H1 (cell line): ENCODE results near the gene MVK. TPM values are rescaled to one million over a fixed set of nuclear protein-coding genes. Genes with fewer than 3 reads are reported as not detected.

Experiments used
- CTCF ChIA-PET: fragments of 300-600 bp; sonication (Branson Sonifier 250); formaldehyde crosslinking; loops from one replicate; lab custom pipeline; 2021; ENCODE audit not compliant: partially characterized antibody; lab: Charles Lee
- POLR2A ChIA-PET: fragments of 300-600 bp; sonication (Branson Sonifier 250); formaldehyde crosslinking; loops from one replicate; lab custom pipeline; 2021; ENCODE audit warnings: inconsistent platforms; ENCODE audit not compliant: partially characterized antibody; lab: Charles Lee
- DNase-seq, 2 experiments: peaks; one replicate each; pipeline versions ENCODE4 v3.0.0 to v3.0.0-alpha.2; 2010 to 2022; ENCODE audit warnings: low spot score in 2 of 2, low read depth in 1 of 2, mixed read lengths in 1 of 2
- FAIRE-seq: peaks from 2 replicates; lab custom pipeline; 2011; peaks lifted over from hg19 to GRCh38; lab: Jason Lieb, UNC
- H2AFZ ChIP-seq: 2 replicates; pipeline ENCODE4 v1.8.1; 2012; ENCODE audit warnings: low read length, inconsistent platforms
- H2AK5ac ChIP-seq: 2 replicates; pipeline ENCODE4 v1.6.1; 2013; ENCODE audit warnings: low read depth, low read length
- H2BK120ac ChIP-seq: replicated peaks from 2 replicates; pipeline ENCODE3; 2013; ENCODE audit warnings: low read depth, low read length, inconsistent platforms
- H2BK12ac ChIP-seq: 2 replicates; pipeline ENCODE4 v1.6.1; 2013; ENCODE audit warnings: low read depth, low read length
- H2BK15ac ChIP-seq: 2 replicates; pipeline ENCODE4 v1.6.1; 2013; ENCODE audit warnings: low read length
- H2BK20ac ChIP-seq: 2 replicates; pipeline ENCODE4 v1.6.1; 2013; ENCODE audit warnings: low read length
- H2BK5ac ChIP-seq: 2 replicates; pipeline ENCODE4 v1.6.1; 2013; ENCODE audit warnings: low read depth, low read length
- H3K14ac ChIP-seq: 2 replicates; pipeline ENCODE4 v1.6.1; 2013; ENCODE audit warnings: inconsistent platforms; ENCODE audit not compliant: insufficient read length
- H3K18ac ChIP-seq: 2 replicates; pipeline ENCODE4 v1.6.1; 2013; ENCODE audit warnings: low read length; ENCODE audit errors: extremely low read depth
- H3K23ac ChIP-seq: 2 replicates; pipeline ENCODE4 v1.6.1; 2013; ENCODE audit warnings: inconsistent platforms; ENCODE audit not compliant: insufficient read length
- H3K23me2 ChIP-seq: 2 replicates; pipeline ENCODE4 v1.6.1; 2013; ENCODE audit warnings: low read depth, low read length
- H3K27ac ChIP-seq: 2 replicates; pipeline ENCODE4 v1.6.1; 2011; ENCODE audit warnings: low read depth, low read length, inconsistent platforms
- H3K27me3 ChIP-seq, 4 experiments: replicated peaks in 1 of 4; 1 replicate in 1 of 4; 2 replicates in 3 of 4; pipeline versions ENCODE4 v1.6.1 to v1.8.1; 2011 to 2013; ENCODE audit warnings: low read length in 3 of 4, mild to moderate bottlenecking in 3 of 4, inconsistent platforms in 2 of 4, mixed read lengths in 2 of 4, moderate library complexity in 1 of 4; ENCODE audit not compliant: control insufficient read depth in 3 of 4, insufficient read depth in 3 of 4; ENCODE audit errors: extremely low read depth in 1 of 4
- H3K36me3 ChIP-seq, 4 experiments: 2 replicates each; pipeline versions ENCODE4 v1.6.1 to v1.8.1; 2011 to 2013; ENCODE audit warnings: mild to moderate bottlenecking in 4 of 4, low read length in 3 of 4, moderate library complexity in 2 of 4, control low read depth in 1 of 4, inconsistent platforms in 1 of 4; ENCODE audit not compliant: insufficient read depth in 4 of 4, control insufficient read depth in 2 of 4
- H3K4ac ChIP-seq: replicated peaks from 2 replicates; pipeline ENCODE3; 2013; ENCODE audit warnings: low read length, low read depth, mixed read lengths, inconsistent platforms; ENCODE audit not compliant: insufficient read length
- H3K4me1 ChIP-seq, 4 experiments: replicated peaks in 1 of 4; 1 replicate in 1 of 4; 2 replicates in 3 of 4; pipeline versions ENCODE4 v1.6.1 to v1.8.1; 2011 to 2013; ENCODE audit warnings: low read length in 3 of 4, inconsistent platforms in 2 of 4, mixed read lengths in 1 of 4; ENCODE audit not compliant: insufficient read depth in 4 of 4, control insufficient read depth in 3 of 4
- H3K4me2 ChIP-seq, 2 experiments: 2 replicates each; pipeline versions ENCODE4 v1.6.1 to v1.8.1; 2011 to 2013; ENCODE audit warnings: low read depth in 2 of 2, low read length in 2 of 2, control low read depth in 1 of 2, inconsistent platforms in 1 of 2, mild to moderate bottlenecking in 1 of 2; ENCODE audit not compliant: insufficient read depth in 1 of 2
- H3K4me3 ChIP-seq, 4 experiments: fragments of 200-600, 300-600 bp in 1 of 4; sonication (generic), shearing (Covaris generic), sonication (Bioruptor Twin) in 1 of 4; 2 replicates each; pipeline versions ENCODE4 v1.5.1 to v1.8.1; 2011 to 2016; ENCODE audit warnings: low read length in 4 of 4, low read depth in 3 of 4, control low read depth in 2 of 4, inconsistent platforms in 2 of 4, mild to moderate bottlenecking in 2 of 4, mixed read lengths in 1 of 4, moderate library complexity in 1 of 4; ENCODE audit not compliant: insufficient read depth in 2 of 4; ENCODE audit errors: extremely low read depth in 1 of 4
- H3K56ac ChIP-seq: replicated peaks from 2 replicates; pipeline ENCODE3; 2013; ENCODE audit warnings: low read depth, mild to moderate bottlenecking, mixed read lengths, low read length, inconsistent platforms; ENCODE audit not compliant: insufficient read length
- H3K79me1 ChIP-seq: 2 replicates; pipeline ENCODE4 v1.6.1; 2013; ENCODE audit warnings: low read depth, low read length, control low read depth
- H3K79me2 ChIP-seq, 2 experiments: 2 replicates each; pipeline versions ENCODE4 v1.6.1 to v1.8.1; 2012 to 2013; ENCODE audit warnings: low read length in 2 of 2, mild to moderate bottlenecking in 2 of 2, inconsistent platforms in 1 of 2; ENCODE audit not compliant: insufficient read depth in 2 of 2, control insufficient read depth in 1 of 2
- H3K9ac ChIP-seq, 4 experiments: replicated peaks in 1 of 4; 1 replicate in 1 of 4; 2 replicates in 3 of 4; pipeline versions ENCODE4 v1.6.1 to v1.8.1; 2011 to 2013; ENCODE audit warnings: low read depth in 3 of 4, low read length in 3 of 4, control low read depth in 2 of 4, mild to moderate bottlenecking in 2 of 4, moderate library complexity in 2 of 4, inconsistent platforms in 1 of 4; ENCODE audit errors: extremely low read depth in 1 of 4
- H3K9me3 ChIP-seq, 2 experiments: 2 replicates each; pipeline versions ENCODE4 v1.6.1 to v1.8.1; 2012 to 2013; ENCODE audit warnings: mild to moderate bottlenecking in 2 of 2, moderate library complexity in 2 of 2, control low read depth in 1 of 2, inconsistent platforms in 1 of 2, low read depth in 1 of 2, low read length in 1 of 2, mixed read lengths in 1 of 2; ENCODE audit not compliant: insufficient read depth in 2 of 2
- H4K20me1 ChIP-seq, 2 experiments: replicated peaks in 1 of 2; 2 replicates each; pipeline versions ENCODE3 to v1.8.1; 2011 to 2013; ENCODE audit warnings: inconsistent platforms in 2 of 2, low read length in 2 of 2, mild to moderate bottlenecking in 1 of 2; ENCODE audit not compliant: insufficient read depth in 2 of 2, control insufficient read depth in 1 of 2
- H4K5ac ChIP-seq: 2 replicates; pipeline ENCODE4 v1.6.1; 2013; ENCODE audit warnings: low read length, low read depth, mixed read lengths, inconsistent platforms; ENCODE audit not compliant: insufficient read length
- H4K8ac ChIP-seq: 2 replicates; pipeline ENCODE4 v1.8.0; 2013; ENCODE audit warnings: mild to moderate bottlenecking, moderate library complexity, low read length, inconsistent platforms; ENCODE audit not compliant: insufficient read depth; ENCODE audit errors: extremely low read depth
- H4K91ac ChIP-seq: replicated peaks from 2 replicates; pipeline ENCODE3; 2013; ENCODE audit warnings: low read length, mixed read lengths, inconsistent platforms; ENCODE audit not compliant: insufficient read length
- CBX5 ChIP-seq: fragments of 300-800, 300-1000 bp; sonication (generic); IDR thresholded peaks from 2 replicates; pipeline ENCODE4 v1.7.1; 2016; ENCODE audit warnings: antibody characterized with exemption, low read length, low read depth
- CTBP2 ChIP-seq: IDR thresholded peaks from 2 replicates; pipeline ENCODE4 v1.7.0; 2011; ENCODE audit warnings: borderline replicate concordance, mild to moderate bottlenecking, moderate library complexity, mixed read lengths, low read length; ENCODE audit not compliant: insufficient read depth, insufficient read length
- EGR1 ChIP-seq: IDR thresholded peaks from 2 replicates; pipeline ENCODE4 v1.6.1; 2011; ENCODE audit warnings: low read depth, low read length, borderline replicate concordance
- EZH2 ChIP-seq: fragments of 200-600 bp; sonication (generic); IDR thresholded peaks from 2 replicates; pipeline ENCODE4 v1.7.1; 2012; ENCODE audit warnings: low read depth, mild to moderate bottlenecking, moderate library complexity, low read length, inconsistent platforms; ENCODE audit not compliant: severe bottlenecking
- JUND ChIP-seq: IDR thresholded peaks from 2 replicates; pipeline ENCODE4 v1.6.1; 2011; ENCODE audit warnings: mild to moderate bottlenecking, improper control_type of control experiment, low read length
- RNF2 ChIP-seq: fragments of 200-900, 300-1000 bp; sonication (generic); IDR thresholded peaks from 2 replicates; pipeline ENCODE4 v1.7.1; 2016; ENCODE audit warnings: borderline replicate concordance, low read depth, mild to moderate bottlenecking, antibody characterized with exemption, low read length; ENCODE audit not compliant: poor library complexity, severe bottlenecking; ENCODE audit errors: missing control alignments
- SUZ12 ChIP-seq: fragments of 200-600 bp; sonication (generic); IDR thresholded peaks from 2 replicates; pipeline ENCODE4 v1.6.1; 2012; ENCODE audit warnings: mild to moderate bottlenecking, inconsistent platforms, low read length, moderate library complexity, mixed read lengths
- TAF1 ChIP-seq: IDR thresholded peaks from 2 replicates; pipeline ENCODE4 v1.6.1; 2011; ENCODE audit warnings: mild to moderate bottlenecking, low read depth, low read length
- TCF12 ChIP-seq: IDR thresholded peaks from 2 replicates; pipeline ENCODE4 v1.6.1; 2011; ENCODE audit warnings: low read depth, mild to moderate bottlenecking, low read length
- TEAD4 ChIP-seq: IDR thresholded peaks from 2 replicates; pipeline ENCODE4 v1.6.1; 2012; ENCODE audit warnings: low read depth, low read length, inconsistent platforms, mixed read lengths
- WGBS, 2 experiments: shearing (Covaris generic) in 1 of 2; methylation state at CpG; one replicate each; pipeline versions ENCODE4 v1.1.6 to v1.1.7; 2013 to 2015; ENCODE audit warnings: low lambda C conversion rate in 2 of 2, mixed read lengths in 2 of 2, inconsistent platforms in 1 of 2, low coverage in 1 of 2, missing lambda C conversion rate in 1 of 2; ENCODE audit not compliant: insufficient replicate concordance in 2 of 2, insufficient coverage in 1 of 2, insufficient read length in 1 of 2; ENCODE audit errors: extremely low coverage in 1 of 2, missing lambda C conversion rate in 1 of 2; 5-methylcytosine and 5-hydroxymethylcytosine counted together
- polyA plus RNA-seq, 7 experiments: library from polyadenylated mRNA; depleted of rRNA in 3 of 7; stranded (reverse) in 5 of 7; unstranded in 2 of 7; fragments of >200 nt in 5 of 7; fragments of 200-250 nt in 2 of 7; gene quantifications; 1 replicate in 5 of 7; 2 replicates in 1 of 7; 4 replicates in 1 of 7; pipeline versions ENCODE4 v1.2.1 to v1.2.3, GENCODE V29; 2011 to 2013; ENCODE audit warnings: missing spikeins in 2 of 7, mixed read lengths in 2 of 7
- total RNA-seq: library from RNA; stranded (reverse); fragmentation: NEBNext Ultra II Directional; extraction: Animal tissue kit (Norgen Biotek cat#: 25700); gene quantifications from 2 replicates; pipeline ENCODE4 v1.2.1, GENCODE V29; 2021
- TF ChIP-seq, protein P1 (sequence below): IDR thresholded peaks from 2 replicates; pipeline ENCODE4 v1.6.1; 2012; ENCODE audit warnings: inconsistent platforms

Gene MVK
- total and polyA plus RNA-seq, 2 of the 8 experiments (the other 6 are each of a cell fraction or from before 2014, with no cell fraction given): 15.7 to 20.9 TPM

DNA sequence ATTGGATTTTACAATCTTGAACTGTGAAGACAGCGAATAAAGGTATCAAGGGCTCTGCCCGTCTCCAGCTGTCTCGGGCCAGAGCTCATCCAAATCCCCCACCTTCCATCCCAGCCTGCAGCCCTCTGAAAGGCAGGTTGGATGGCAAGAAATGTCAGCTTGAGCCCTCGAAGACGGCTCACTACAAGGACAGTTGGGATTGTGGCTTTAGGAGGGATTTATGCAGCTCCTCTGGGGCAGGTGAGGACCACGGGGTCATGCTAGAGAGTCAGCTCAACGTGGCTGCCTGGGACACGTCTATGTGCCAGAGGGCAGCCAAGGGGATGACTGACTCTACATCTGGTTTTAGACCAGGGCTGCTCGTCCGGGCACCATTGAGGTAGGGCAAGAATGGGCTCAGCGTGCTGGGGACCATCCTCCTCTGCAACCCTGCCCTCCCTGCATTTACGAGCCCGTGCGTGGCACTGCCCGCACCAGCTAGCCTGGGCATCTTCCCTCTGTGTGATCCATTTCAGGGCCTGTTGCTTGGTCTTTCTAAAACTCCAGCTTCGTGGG is 16.2 kb downstream of the MVK start:
- Histone ChIP-seq H3K9me3 (no peaks in the 10 kb centered on the region), H3K36me3 (peaks cover 0 to 16% (median 9%) of the 10 kb centered on the region in 4 experiments; a peak in 5 of 8 replicates), H3K4me1 (no peaks in the 10 kb centered on the region), H3K4me2 (no peak overlapping the region), H2BK12ac (no peak overlapping the region), H4K91ac (no peak overlapping the region), H2BK120ac (no peak overlapping the region), H3K23ac (no peak overlapping the region), H3K14ac (no peak overlapping the region)
- CTCF ChIA-PET: interaction anchor here (0.6 to 2.0 kb wide), 10 partner anchors 8 to 215 kb away, joined by 3 to 8 read pairs (median 3); no protein-coding TSS in a partner anchor
- no peak for FAIRE-seq
- no peak for DNase-seq
- TF ChIP-seq CTBP2: no peak
- TF ChIP-seq RNF2: no peak
- TF ChIP-seq TEAD4: no peak
- no peak for TF ChIP-seq TCF12
- TF ChIP-seq EGR1: no peak
- TF ChIP-seq, protein P1, sequence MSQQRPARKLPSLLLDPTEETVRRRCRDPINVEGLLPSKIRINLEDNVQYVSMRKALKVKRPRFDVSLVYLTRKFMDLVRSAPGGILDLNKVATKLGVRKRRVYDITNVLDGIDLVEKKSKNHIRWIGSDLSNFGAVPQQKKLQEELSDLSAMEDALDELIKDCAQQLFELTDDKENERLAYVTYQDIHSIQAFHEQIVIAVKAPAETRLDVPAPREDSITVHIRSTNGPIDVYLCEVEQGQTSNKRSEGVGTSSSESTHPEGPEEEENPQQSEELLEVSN: no peak
- TF ChIP-seq CBX5: no peak
- no peak for TF ChIP-seq TAF1
- no peak for TF ChIP-seq JUND
- no peak for TF ChIP-seq EZH2
- TF ChIP-seq SUZ12: no peak
- TF ChIP-seq, all 59 proteins: peak for 0
- H3K4me3 ChIP-seq: no peak overlapping the region
- no peaks in the 10 kb centered on the region for H3K23me2 ChIP-seq
- H4K20me1 ChIP-seq: peaks cover 0 to 2% of the 10 kb centered on the region in 2 experiments
- H3K79me2 ChIP-seq: no peaks in the 10 kb centered on the region
- H2BK5ac ChIP-seq: no peak overlapping the region
- no peak overlapping the region for H4K5ac ChIP-seq
- no peak overlapping the region for H2BK20ac ChIP-seq
- POLR2A ChIA-PET: interaction anchor here (1.8 kb wide), 1 partner anchor 8 kb away, joined by 5 read pairs; no protein-coding TSS in a partner anchor
- H3K27me3 ChIP-seq: no peaks in the 10 kb centered on the region
- no peak overlapping the region for H3K4ac ChIP-seq
- no peak overlapping the region for H2BK15ac ChIP-seq
- H3K9ac ChIP-seq: no peak overlapping the region
- H3K79me1 ChIP-seq: no peaks in the 10 kb centered on the region; the same call in 1 of the 2 replicates
- H4K8ac ChIP-seq: no peak overlapping the region
- no peak overlapping the region for H2AFZ ChIP-seq
- no peak overlapping the region for H3K56ac ChIP-seq
- H3K18ac ChIP-seq: no peak overlapping the region
- H2AK5ac ChIP-seq: no peak overlapping the region
- no peak overlapping the region for H3K27ac ChIP-seq
- 93% methylated on average over 16 of the region's 16 CpGs; no CpG with 5 or more reads in 1 of the 2 experiments for WGBS, 2 experiments
